ENCODE data around the gene TMEM126A.

GRCh38 chr11:85619499-85619898, 28.3 kb upstream of the TMEM126A start:
- TF ChIP-seq EP300 (conservative IDR thresholded peaks at IDR 0.05; ENCODE audit: poor library complexity, severe bottlenecking), result no peak
- no peak for TF ChIP-seq MXI1 (conservative IDR thresholded peaks at IDR 0.05; ENCODE audit: poor library complexity, severe bottlenecking)
- no peak for TF ChIP-seq CTCF (IDR thresholded peaks at IDR 0.05; ENCODE audit: poor library complexity, severe bottlenecking)
- TF ChIP-seq RAD21 (conservative IDR thresholded peaks at IDR 0.05), result no peak
- no peak for TF ChIP-seq POLR2AphosphoS5 (IDR thresholded peaks at IDR 0.05)
- no peak for TF ChIP-seq EZH2 (IDR thresholded peaks at IDR 0.05; ENCODE audit: borderline replicate concordance, insufficient read depth, low read length, poor library complexity, severe bottlenecking)
- TF ChIP-seq REST (IDR thresholded peaks at IDR 0.05; ENCODE audit: borderline replicate concordance), result no peak
- TF ChIP-seq TAF1 (IDR thresholded peaks at IDR 0.05; ENCODE audit: low read depth), result no peak
- TF ChIP-seq SMC3 (conservative IDR thresholded peaks at IDR 0.05; ENCODE audit: poor library complexity), result no peak

All from neural cell (in vitro differentiated cells).